HepG2 (cell line): ENCODE measurements around the gene UNC13D. TPM values are rescaled to one million over a fixed set of nuclear protein-coding genes. Genes with fewer than 3 reads are reported as not detected.

Experiments
- ELF3 ChIP-seq: IDR thresholded peaks from 2 replicates; pipeline ENCODE4 v1.6.1; 2016; ENCODE audit warnings: missing genetic modification reagents, missing compliant biosample characterization
- GABPB1 ChIP-seq: IDR thresholded peaks from 2 replicates; pipeline ENCODE4 v1.6.1; 2016; ENCODE audit warnings: mild to moderate bottlenecking, missing genetic modification reagents, moderate library complexity, missing compliant biosample characterization
- HDAC1 ChIP-seq: sonication (generic); formaldehyde crosslinking; IDR thresholded peaks from 2 replicates; pipeline ENCODE4 v1.5.1; 2020; ENCODE audit warnings: mild to moderate bottlenecking, missing genetic modification reagents
- ISL2 ChIP-seq: sonication (generic); formaldehyde crosslinking; IDR thresholded peaks from 2 replicates; pipeline ENCODE4 v1.5.0; 2020; ENCODE audit warnings: missing genetic modification reagents
- KIAA2018 ChIP-seq: sonication (generic); formaldehyde crosslinking; IDR thresholded peaks from 2 replicates; pipeline ENCODE4 v1.5.0; 2020; ENCODE audit warnings: mild to moderate bottlenecking, missing genetic modification reagents, borderline replicate concordance
- SMAD1 ChIP-seq: sonication (generic); formaldehyde crosslinking; IDR thresholded peaks from 2 replicates; pipeline ENCODE4 v1.4.0; 2020; ENCODE audit warnings: missing genetic modification reagents, low read depth, mild to moderate bottlenecking, borderline replicate concordance
- SUZ12 ChIP-seq: fragments of 150-350 bp; IDR thresholded peaks from 2 replicates; pipeline ENCODE4 v1.6.1; 2014; ENCODE audit warnings: low read depth, low read length
- TCF12 ChIP-seq, 2 experiments: fragments of 450-650 bp in 1 of 2; sonication (generic) in 1 of 2; formaldehyde crosslinking in 1 of 2; IDR thresholded peaks; 2 replicates each; pipeline versions ENCODE4 v1.6.1 to v1.8.0; 2017 to 2022; ENCODE audit warnings: antibody characterized with exemption in 1 of 2, mild to moderate bottlenecking in 1 of 2, missing genetic modification reagents in 1 of 2, moderate library complexity in 1 of 2
- ZBTB21 ChIP-seq: sonication (generic); formaldehyde crosslinking; IDR thresholded peaks from 2 replicates; pipeline ENCODE4 v1.4.0; 2020; ENCODE audit warnings: missing genetic modification reagents
- ZFP82 ChIP-seq: sonication (generic); formaldehyde crosslinking; IDR thresholded peaks from 2 replicates; pipeline ENCODE4 v1.5.1; 2020; ENCODE audit warnings: mild to moderate bottlenecking, missing genetic modification reagents, borderline replicate concordance
- ZNF224 ChIP-seq: sonication (generic); formaldehyde crosslinking; IDR thresholded peaks from 2 replicates; pipeline ENCODE4 v1.5.0; 2020; ENCODE audit warnings: mild to moderate bottlenecking, missing genetic modification reagents
- ZNF30 ChIP-seq: sonication (generic); formaldehyde crosslinking; IDR thresholded peaks from 2 replicates; pipeline ENCODE4 v1.5.0; 2020; ENCODE audit warnings: mild to moderate bottlenecking, missing genetic modification reagents
- ZNF367 ChIP-seq: sonication (generic); formaldehyde crosslinking; IDR thresholded peaks from 2 replicates; pipeline ENCODE4 v1.4.0; 2020; ENCODE audit warnings: missing genetic modification reagents, borderline replicate concordance
- ZNF674 ChIP-seq: sonication (generic); formaldehyde crosslinking; IDR thresholded peaks from 2 replicates; pipeline ENCODE4 v1.5.0; 2020; ENCODE audit warnings: low read depth, mild to moderate bottlenecking, missing genetic modification reagents
- ZNF777 ChIP-seq: sonication (generic); formaldehyde crosslinking; IDR thresholded peaks from 2 replicates; pipeline ENCODE4 v1.4.0; 2020; ENCODE audit warnings: missing genetic modification reagents
- ZNF800 ChIP-seq: sonication (generic); formaldehyde crosslinking; IDR thresholded peaks from 2 replicates; pipeline ENCODE4 v1.4.0; 2020; ENCODE audit warnings: missing genetic modification reagents
- polyA plus RNA-seq, 8 experiments: library from polyadenylated mRNA; depleted of rRNA in 3 of 8; stranded (reverse) in 7 of 8; unstranded in 1 of 8; fragments of >200 nt; fragmentation: Illumina TruSeq in 4 of 8; extraction: Trizol in 4 of 8; gene quantifications; 2 replicates each; pipeline versions ENCODE4 v1.2.1 to v1.2.3, GENCODE V29; 2011 to 2016; ENCODE audit warnings: low read depth in 4 of 8, missing spikeins in 1 of 8, mixed read lengths in 1 of 8; ENCODE audit not compliant: insufficient read depth in 1 of 8
- total RNA-seq, 5 experiments: library from RNA; depleted of rRNA; stranded (reverse); fragments of >200 nt; fragmentation: Illumina TruSeq; extraction: Trizol; gene quantifications; 2 replicates each; pipeline ENCODE4 v1.2.3, GENCODE V29; 2016; ENCODE audit warnings: low read depth in 1 of 5
- TF ChIP-seq, protein P1 (sequence below): conservative IDR thresholded peaks from 2 replicates; pipeline ENCODE4 v1.6.1; 2018; ENCODE audit warnings: missing genetic modification reagents
- TF ChIP-seq, protein P2 (sequence below): sonication (generic); formaldehyde crosslinking; IDR thresholded peaks from 2 replicates; pipeline ENCODE4 v1.8.0; 2022; ENCODE audit warnings: missing genetic modification reagents, low read depth, mild to moderate bottlenecking, borderline replicate concordance

UNC13D gene
- total and polyA plus RNA-seq, 2 of the 13 experiments (the other 11 are each of a cell fraction or from before 2014, with no cell fraction given): 29.7 to 42.7 TPM

- TF ChIP-seq ISL2 (CRISPR knock-in tag): no peak
- 0 out of 2 replicates have a peak, but pooled peaks have one; percentile 7 for TF ChIP-seq GABPB1 (CRISPR knock-in tag)
- TF ChIP-seq ELF3: 0 out of 2 replicates have a peak, but pooled peaks have one; percentile 2
- peak; percentile 95 for TF ChIP-seq ZNF800 (CRISPR knock-in tag)
- TF ChIP-seq, protein P1, sequence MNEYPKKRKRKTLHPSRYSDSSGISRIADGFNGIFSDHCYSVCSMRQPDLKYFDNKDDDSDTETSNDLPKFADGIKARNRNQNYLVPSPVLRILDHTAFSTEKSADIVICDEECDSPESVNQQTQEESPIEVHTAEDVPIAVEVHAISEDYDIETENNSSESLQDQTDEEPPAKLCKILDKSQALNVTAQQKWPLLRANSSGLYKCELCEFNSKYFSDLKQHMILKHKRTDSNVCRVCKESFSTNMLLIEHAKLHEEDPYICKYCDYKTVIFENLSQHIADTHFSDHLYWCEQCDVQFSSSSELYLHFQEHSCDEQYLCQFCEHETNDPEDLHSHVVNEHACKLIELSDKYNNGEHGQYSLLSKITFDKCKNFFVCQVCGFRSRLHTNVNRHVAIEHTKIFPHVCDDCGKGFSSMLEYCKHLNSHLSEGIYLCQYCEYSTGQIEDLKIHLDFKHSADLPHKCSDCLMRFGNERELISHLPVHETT: no peak
- peak; percentile 44; the same call in 1 of the 2 replicates for TF ChIP-seq ZFP82 (CRISPR knock-in tag)
- no peak; the same call in 1 of the 2 replicates for TF ChIP-seq ZNF777 (CRISPR knock-in tag)
- TF ChIP-seq KIAA2018: no peak
- no peak for TF ChIP-seq SMAD1 (CRISPR knock-in tag)
- TF ChIP-seq ZNF674 (CRISPR knock-in tag): no peak
- no peak for TF ChIP-seq ZNF30 (CRISPR knock-in tag)
- TF ChIP-seq, protein P2, sequence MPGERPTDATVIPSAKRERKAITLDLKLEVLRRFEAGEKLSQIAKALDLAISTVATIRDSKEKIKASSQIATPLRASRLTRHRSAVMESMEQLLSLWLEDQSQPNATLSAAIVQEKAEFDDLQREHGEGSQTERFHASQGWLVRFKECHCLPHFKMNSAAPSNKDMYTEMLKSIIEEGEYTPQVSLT (CRISPR knock-in tag): no peak
- no peak for TF ChIP-seq TCF12 (IDR thresholded peaks at IDR 0.05)
- no peak for TF ChIP-seq TCF12 (CRISPR knock-in tag; IDR thresholded peaks at IDR 0.05)
- no peak for TF ChIP-seq ZNF367 (CRISPR knock-in tag)
- TF ChIP-seq ZNF224 (CRISPR knock-in tag): no peak
- TF ChIP-seq SUZ12: no peak
- TF ChIP-seq HDAC1 (CRISPR knock-in tag): peak; percentile 27; the same call in 1 of the 2 replicates
- TF ChIP-seq ZBTB21 (CRISPR knock-in tag): no peak
These were observed 33.6 kb upstream of the UNC13D start (continued) for GRCh38 chr17:75877752-75878173.
